ENCODE results near the gene SIT1.

SIT1 gene

DNA sequence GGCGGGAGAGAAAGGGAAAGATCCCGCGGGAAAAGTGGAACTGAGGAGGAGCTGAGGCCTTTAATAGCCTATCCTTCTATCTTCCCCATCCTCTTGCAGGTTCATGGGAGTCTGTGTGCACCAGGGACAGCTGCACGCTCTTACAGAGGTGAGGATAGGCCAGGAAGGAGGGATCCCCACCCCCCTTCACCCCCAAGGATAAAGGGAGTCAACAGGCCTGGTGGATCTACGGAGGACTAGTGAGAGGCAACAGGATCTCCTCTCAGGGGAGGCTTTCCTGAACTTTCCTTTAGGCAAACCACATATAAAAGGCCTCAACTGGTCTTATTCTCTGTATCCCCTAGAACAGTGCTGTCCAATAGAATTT, 44.6 kb downstream of the SIT1 start:
- no peak for DNase-seq (ENCODE audit: low read depth in 2 of 2)

DNA sequence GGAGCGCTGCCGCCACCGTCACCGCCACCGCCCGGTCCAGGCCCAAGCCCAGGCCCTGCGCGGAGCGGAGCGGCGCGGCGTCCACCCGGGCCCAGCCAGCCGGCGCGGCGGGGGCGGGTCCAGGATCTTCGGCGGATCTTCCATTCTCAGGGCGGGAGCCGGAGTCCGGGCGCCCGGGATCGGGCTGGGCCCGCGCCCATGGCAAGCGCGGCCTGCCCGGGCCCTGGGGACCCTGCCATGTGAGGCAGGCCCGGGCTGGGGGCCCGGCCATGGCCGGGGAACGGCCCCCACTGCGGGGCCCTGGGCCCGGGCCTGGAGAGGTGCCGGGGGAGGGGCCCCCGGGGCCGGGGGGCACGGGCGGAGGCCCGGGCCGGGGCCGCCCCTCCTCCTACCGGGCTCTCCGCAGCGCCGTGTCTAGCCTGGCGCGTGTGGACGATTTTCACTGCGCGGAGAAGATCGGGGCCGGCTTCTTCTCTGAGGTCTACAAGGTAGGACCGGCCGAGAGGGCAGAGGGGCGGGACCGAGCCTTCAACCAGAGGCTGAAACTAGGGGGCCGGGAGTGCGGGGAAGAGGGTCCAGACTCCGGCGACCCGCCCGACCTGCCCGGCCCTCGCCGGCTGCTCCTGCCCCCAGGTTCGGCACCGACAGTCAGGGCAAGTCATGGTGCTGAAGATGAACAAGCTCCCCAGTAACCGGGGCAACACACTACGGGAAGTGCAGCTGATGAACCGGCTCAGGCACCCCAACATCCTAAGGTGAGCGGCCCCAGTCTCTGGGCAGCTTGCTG, 45.2 kb downstream of the SIT1 start:
- DNase-seq (ENCODE audit: low read depth in 2 of 2), result no peak

DNA sequence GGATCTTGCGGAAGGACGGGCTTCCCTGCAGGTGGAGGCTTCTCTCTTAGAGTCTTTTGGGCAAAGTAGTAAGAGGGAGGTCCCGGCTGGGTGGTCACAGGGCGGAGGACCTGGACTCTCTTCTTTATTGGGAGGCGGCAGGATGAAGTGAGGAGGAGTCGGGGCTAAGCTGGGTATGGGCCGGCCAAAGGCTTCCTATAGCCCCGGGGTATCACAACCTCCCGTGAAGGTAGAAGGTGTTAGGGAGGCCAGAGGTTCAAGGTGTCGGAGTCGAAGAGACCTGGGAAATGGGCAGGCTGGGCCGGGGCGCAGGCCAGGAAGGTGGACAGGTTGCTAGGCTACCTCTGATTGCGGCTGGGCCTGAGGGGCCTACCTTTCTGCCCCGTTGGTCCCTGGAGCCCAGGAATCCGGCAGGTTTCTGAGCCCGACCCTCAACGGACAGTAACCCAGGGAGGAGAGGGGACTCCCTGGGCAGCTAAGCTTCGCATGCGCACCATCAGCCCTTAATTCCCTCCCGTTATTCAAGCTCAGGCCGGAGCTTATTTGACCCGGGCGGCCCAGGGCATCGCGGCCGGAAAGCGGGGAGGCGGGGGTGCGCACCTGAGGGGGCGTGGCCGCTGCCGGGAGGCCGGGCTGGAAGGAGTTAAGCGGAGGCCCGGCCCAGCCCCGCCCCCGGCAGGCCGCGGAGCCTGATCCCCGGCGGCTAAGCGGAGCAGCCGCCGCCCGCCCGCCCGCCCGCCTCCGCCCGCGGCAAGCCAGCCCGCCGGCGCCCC, 46.0 kb downstream of the SIT1 start, which contains the start of gene TESK1:
TSS of gene TESK1 (plus strand) at position 685 of the 773 bp plus-strand sequence. CDS start 358 bp downstream, outside the sequence.
- DNase-seq (ENCODE audit: low read depth in 2 of 2), result peak; percentile 54 to 73

DNA sequence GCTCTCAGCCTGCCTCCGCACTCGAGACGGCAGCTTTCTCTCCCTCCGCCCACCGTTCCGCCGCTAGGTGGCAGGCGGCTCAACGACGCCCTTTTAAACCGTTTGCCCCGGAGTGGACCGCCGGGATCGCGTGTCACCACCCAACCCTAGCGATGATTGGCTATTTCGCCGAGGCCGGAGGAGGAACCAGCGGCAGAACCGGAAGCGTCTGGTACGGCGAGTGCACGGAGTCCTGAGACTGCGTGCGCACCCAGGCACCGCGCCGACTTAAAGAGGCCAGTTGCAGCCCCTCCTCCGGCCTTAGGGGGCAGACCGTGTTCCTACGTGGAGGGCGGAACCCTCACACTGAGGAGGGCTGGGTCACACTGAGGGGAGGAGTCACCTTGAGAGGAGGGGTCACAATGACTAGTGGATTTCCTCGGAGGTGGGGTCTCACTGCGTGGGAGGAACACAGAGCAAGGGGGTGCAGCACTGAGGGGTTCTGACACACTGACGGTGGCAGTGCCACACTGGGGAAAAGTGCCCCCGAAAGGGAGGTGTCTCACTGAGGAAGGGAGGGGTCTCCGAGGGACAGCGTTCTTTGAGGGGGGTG, 46.6 kb downstream of the SIT1 start:
- peak; percentile 98 to 99 for DNase-seq (ENCODE audit: low read depth in 2 of 2)

DNA sequence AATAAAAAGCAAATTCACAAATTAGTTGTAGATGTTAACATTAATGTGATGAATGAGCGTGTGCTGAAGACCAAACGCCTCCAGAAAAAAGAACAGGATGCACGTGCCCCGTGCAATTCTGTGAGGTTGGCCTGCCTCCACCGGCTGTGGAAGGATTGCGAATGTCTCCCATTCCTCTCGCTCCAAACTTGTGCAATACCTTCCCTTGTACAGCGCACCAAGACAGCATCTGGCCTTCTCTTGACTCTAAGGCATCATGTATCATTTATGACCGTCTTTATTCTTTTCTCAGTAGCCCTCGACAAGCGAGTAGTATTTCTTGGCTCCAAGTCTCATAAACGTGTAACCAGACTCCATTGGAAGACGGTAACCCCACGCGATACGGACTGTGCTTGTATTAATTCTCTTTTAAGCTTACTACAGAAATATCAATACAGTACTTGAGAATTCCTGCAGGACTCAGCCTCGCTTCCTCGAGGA, 47.2 kb downstream of the SIT1 start:
- no peak for DNase-seq (ENCODE audit: low read depth in 2 of 2)

DNA sequence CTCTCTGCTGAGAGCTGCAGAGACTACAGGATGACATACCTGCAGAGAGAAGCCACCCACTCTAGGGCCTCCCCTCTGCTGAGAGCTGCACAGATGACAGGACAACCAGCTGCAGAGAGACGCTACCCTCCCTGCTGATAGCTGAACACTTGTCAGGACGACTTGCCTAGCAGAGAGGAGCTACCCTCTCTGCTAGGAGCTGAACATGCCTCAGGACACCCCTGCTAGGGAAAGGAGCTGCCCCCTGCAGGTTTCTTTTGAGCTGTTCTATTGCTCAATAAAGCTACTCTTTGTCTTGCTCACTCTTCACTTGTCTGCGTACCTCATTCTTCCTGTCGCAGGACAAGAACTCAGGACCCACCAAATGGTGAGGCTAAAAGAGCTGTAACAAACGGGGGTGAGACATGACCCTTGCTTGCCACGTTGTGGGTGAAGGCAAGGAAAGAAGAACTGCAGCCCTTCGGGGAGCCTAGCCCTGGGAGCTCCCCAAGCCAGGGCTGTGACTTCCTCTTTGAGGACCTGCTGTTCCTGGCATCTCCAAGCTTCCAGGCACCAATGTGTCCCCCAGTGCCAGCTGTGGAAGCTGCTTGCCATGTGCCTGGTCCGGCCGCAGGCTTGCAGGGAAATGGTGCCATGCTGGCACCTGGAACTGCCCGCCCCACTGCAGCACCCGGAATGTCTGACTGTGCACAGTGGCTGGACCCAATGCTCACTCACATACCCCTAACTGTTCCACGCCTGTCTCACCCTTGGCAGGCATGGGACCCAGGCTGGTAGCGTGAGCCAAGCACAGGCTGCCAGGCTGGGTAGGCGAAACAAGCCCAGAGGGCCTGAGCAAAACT, 50.7 kb downstream of the SIT1 start:
- DNase-seq (ENCODE audit: low read depth in 2 of 2), result no peak
